IMR-90 (cell line): ENCODE data around the gene ANKRD33B. TPM values are rescaled to one million over a fixed set of nuclear protein-coding genes. Genes with fewer than 3 reads are reported as not detected.
A peak's percentile ranks its signal among the peaks of the same experiment; 100 is the strongest.

Experiments used
- ATAC-seq: fragments of 200-7000 bp; cut with Tn5 transposase; 2 replicates; pipeline ENCODE4 v1.9.1; 2020; ENCODE audit warnings: low read depth, mild to moderate bottlenecking, moderate library complexity
- BruUV-seq: library from RNA; stranded (reverse); fragments of 400-500 nt; replicated peaks from 2 replicates; lab custom pipeline; 2021; lab: Mats Ljungman, UMichigan
- CTCF ChIA-PET: fragments of 300-600 bp; formaldehyde crosslinking; extraction: SDS; loops from one replicate; lab custom pipeline; 2021; ENCODE audit warnings: antibody characterized with exemption; lab: Yijun Ruan, JAX
- POLR2A ChIA-PET: fragments of 300-600 bp; sonication (Branson Sonifier 250); formaldehyde crosslinking; loops from one replicate; lab custom pipeline; 2022; ENCODE audit warnings: antibody characterized with exemption; ENCODE audit not compliant: unreplicated experiment; lab: Charles Lee
- DNase-seq: peaks from one replicate; pipeline ENCODE4 v3.0.0; 2013
- H2AFZ ChIP-seq: replicated peaks from 2 replicates; pipeline ENCODE3; 2013; ENCODE audit warnings: low read length, mild to moderate bottlenecking; ENCODE audit not compliant: poor library complexity
- H2AK5ac ChIP-seq: 2 replicates; pipeline ENCODE4 v1.6.1; 2013; ENCODE audit warnings: low read depth, low read length, inconsistent platforms
- H2AK9ac ChIP-seq: replicated peaks from 2 replicates; pipeline ENCODE3; 2013; ENCODE audit warnings: mild to moderate bottlenecking, low read depth, low read length, moderate library complexity; ENCODE audit not compliant: poor library complexity
- H2BK120ac ChIP-seq: 2 replicates; pipeline ENCODE4 v1.6.1; 2013; ENCODE audit warnings: low read depth, low read length, inconsistent platforms
- H2BK15ac ChIP-seq: 3 replicates; pipeline ENCODE4 v1.6.1; 2013; ENCODE audit warnings: low read depth, low read length, inconsistent platforms
- H2BK20ac ChIP-seq: 2 replicates; pipeline ENCODE4 v1.6.1; 2013; ENCODE audit warnings: low read depth, mild to moderate bottlenecking, inconsistent platforms, low read length, moderate library complexity
- H2BK5ac ChIP-seq: 2 replicates; pipeline ENCODE4 v1.6.1; 2013; ENCODE audit warnings: mild to moderate bottlenecking, low read depth, low read length, inconsistent platforms; ENCODE audit not compliant: poor library complexity, severe bottlenecking
- H3K14ac ChIP-seq: replicated peaks from 2 replicates; pipeline ENCODE4 v1.6.1; 2013; ENCODE audit warnings: low read depth, low read length, inconsistent platforms
- H3K18ac ChIP-seq: 2 replicates; pipeline ENCODE4 v1.6.1; 2013; ENCODE audit warnings: low read depth, low read length, control low read depth
- H3K23ac ChIP-seq: 2 replicates; pipeline ENCODE4 v1.6.1; 2013; ENCODE audit warnings: low read depth, low read length, inconsistent platforms
- H3K27ac ChIP-seq: 2 replicates; pipeline ENCODE4 v1.5.1; 2013; ENCODE audit warnings: mild to moderate bottlenecking, control low read depth, low read length; ENCODE audit not compliant: insufficient read depth
- H3K27me3 ChIP-seq: 2 replicates; pipeline ENCODE4 v1.6.1; 2013; ENCODE audit warnings: low read length; ENCODE audit not compliant: control insufficient read depth, insufficient read depth
- H3K36me3 ChIP-seq: 2 replicates; pipeline ENCODE4 v1.6.1; 2013; ENCODE audit warnings: low read length, mixed read lengths; ENCODE audit not compliant: control insufficient read depth, insufficient read depth
- H3K4ac ChIP-seq: 2 replicates; pipeline ENCODE4 v1.6.1; 2013; ENCODE audit warnings: low read depth, low read length, inconsistent platforms
- H3K4me1 ChIP-seq: 2 replicates; pipeline ENCODE4 v1.6.1; 2013; ENCODE audit warnings: low read length, mixed read lengths; ENCODE audit not compliant: control insufficient read depth, insufficient read depth
- H3K4me2 ChIP-seq: 2 replicates; pipeline ENCODE4 v1.6.1; 2013; ENCODE audit warnings: low read depth, mild to moderate bottlenecking, control low read depth, low read length, moderate library complexity
- H3K4me3 ChIP-seq: 2 replicates; pipeline ENCODE4 v1.5.1; 2013; ENCODE audit warnings: low read depth, mild to moderate bottlenecking, control low read depth, low read length, moderate library complexity; ENCODE audit not compliant: insufficient read depth
- H3K56ac ChIP-seq: 2 replicates; pipeline ENCODE4 v1.6.1; 2013; ENCODE audit warnings: low read length, inconsistent platforms; ENCODE audit not compliant: insufficient read depth; ENCODE audit errors: extremely low read depth
- H3K79me1 ChIP-seq, 2 experiments: 2 replicates each; pipeline ENCODE4 v1.6.1; 2013; ENCODE audit warnings: low read length in 2 of 2, inconsistent platforms in 1 of 2, low read depth in 1 of 2
- H3K9ac ChIP-seq: 2 replicates; pipeline ENCODE4 v1.6.1; 2013; ENCODE audit warnings: low read depth, low read length, control low read depth
- H3K9me1 ChIP-seq: 2 replicates; pipeline ENCODE4 v1.6.1; 2013; ENCODE audit warnings: low read length, inconsistent platforms; ENCODE audit not compliant: insufficient read depth
- H3K9me3 ChIP-seq: 2 replicates; pipeline ENCODE4 v1.6.1; 2013; ENCODE audit warnings: low read length; ENCODE audit not compliant: control insufficient read depth, insufficient read depth
- H4K20me1 ChIP-seq: 2 replicates; pipeline ENCODE4 v1.6.1; 2013; ENCODE audit warnings: low read length, inconsistent platforms; ENCODE audit not compliant: insufficient read depth
- H4K5ac ChIP-seq: 2 replicates; pipeline ENCODE4 v1.6.1; 2013; ENCODE audit warnings: mild to moderate bottlenecking, low read depth, low read length, control low read depth
- H4K8ac ChIP-seq, 2 experiments: 2 replicates each; pipeline ENCODE4 v1.6.1; 2013; ENCODE audit warnings: low read depth in 2 of 2, low read length in 2 of 2, control low read depth in 1 of 2, inconsistent platforms in 1 of 2
- H4K91ac ChIP-seq: 2 replicates; pipeline ENCODE4 v1.6.1; 2013; ENCODE audit warnings: low read depth, low read length, inconsistent platforms; ENCODE audit not compliant: insufficient read depth
- CEBPB ChIP-seq: IDR thresholded peaks from 2 replicates; pipeline ENCODE4 v1.6.1; 2012; ENCODE audit warnings: low read depth, low read length, improper control_type of control experiment
- CHD1 ChIP-seq: IDR thresholded peaks from 2 replicates; pipeline ENCODE4 v1.6.1; 2012; ENCODE audit warnings: low read depth, low read length, improper control_type of control experiment
- MAFK ChIP-seq: IDR thresholded peaks from 2 replicates; pipeline ENCODE4 v1.6.1; 2012; ENCODE audit warnings: low read depth, low read length, improper control_type of control experiment
- MAZ ChIP-seq: IDR thresholded peaks from 2 replicates; pipeline ENCODE4 v1.6.1; 2012; ENCODE audit warnings: low read depth, mild to moderate bottlenecking, low read length, improper control_type of control experiment, moderate library complexity, borderline replicate concordance
- RAD21 ChIP-seq: IDR thresholded peaks from 2 replicates; pipeline ENCODE4 v1.6.1; 2012; ENCODE audit warnings: low read length, improper control_type of control experiment
- SMC3 ChIP-seq: fragments of 150-350 bp; IDR thresholded peaks from 2 replicates; pipeline ENCODE4 v1.6.1; 2016; ENCODE audit warnings: low read depth, mild to moderate bottlenecking, antibody characterized with exemption, low read length, moderate library complexity
- USF2 ChIP-seq: fragments of 150-350 bp; IDR thresholded peaks from 2 replicates; pipeline ENCODE4 v1.6.1; 2017; ENCODE audit warnings: mild to moderate bottlenecking, antibody characterized with exemption, low read length, low read depth
- whole genome bisulfite sequencing, 2 experiments: methylation state at CpG; one replicate each; pipeline versions ENCODE4 v1.1.5 to v1.1.7; 2013; ENCODE audit warnings: missing lambda C conversion rate in 2 of 2; ENCODE audit not compliant: insufficient read length in 1 of 2; ENCODE audit errors: extremely low coverage in 2 of 2; 5-methylcytosine and 5-hydroxymethylcytosine counted together
- dilution Hi-C: fragments of 300-500 bp; cut with HindIII; formaldehyde crosslinking; loops from one replicate; pipeline ENCODE4 v1.14.3; 2018; ENCODE audit warnings: low sequenced_read_pairs; ENCODE audit not compliant: unreplicated experiment
- in situ Hi-C: fragments of 300-500 bp; cut with MboI; formaldehyde crosslinking; loops from 3 replicates; pipeline ENCODE4 v1.14.3; 2019; ENCODE audit warnings: low sequenced_read_pairs, inconsistent platforms, mixed read lengths
- intact Hi-C: fragments of 100-400 bp; cut with micrococcal nuclease; formaldehyde crosslinking; loops from 2 replicates; pipeline ENCODE4 v1.10.0; 2022
- polyA plus RNA-seq, 3 experiments: library from polyadenylated mRNA; depleted of rRNA; stranded (reverse); fragments of >200 nt; gene quantifications; 2 replicates each; pipeline ENCODE4 v1.2.3, GENCODE V29; 2012; ENCODE audit warnings: low replicate concordance in 1 of 3
- total RNA-seq: library from RNA; depleted of rRNA; stranded (reverse); fragments of >200 nt; gene quantifications from 2 replicates; pipeline ENCODE4 v1.2.3, GENCODE V29; 2012
- TF ChIP-seq, protein P1 (sequence below): fragments of 150-350 bp; IDR thresholded peaks from 2 replicates; pipeline ENCODE4 v1.6.1; 2016; ENCODE audit warnings: low read depth, mild to moderate bottlenecking, low read length, moderate library complexity, borderline replicate concordance

ANKRD33B gene
- total and polyA plus RNA-seq, 2 of the 4 experiments (the other 2 are of a cell fraction) = 2.5 to 3.3 TPM

GRCh38 chr5:10552183-10553143, 11.4 kb upstream of the ANKRD33B start:
- no peak overlapping the region for H3K9ac ChIP-seq

More at GRCh38 chr5:10552183-10553143, 11.4 kb upstream of the ANKRD33B start:
- Histone ChIP-seq H2BK5ac (peak overlapping the region; percentile 80), H2AK5ac (peak overlapping the region; percentile 98), H2AK9ac (peak overlapping the region; percentile 85), H4K20me1 (peaks cover 5% of the 10 kb centered on the region; the same call in 1 of the 2 replicates), H3K4me1 (peaks cover 39% of the 10 kb centered on the region), H3K4me3 (no peak overlapping the region), H3K4me2 (no peak overlapping the region), H2BK15ac (peak overlapping the region; percentile 98), H2BK20ac (peak overlapping the region; percentile 93), H3K23ac (peak overlapping the region; percentile 43), H3K4ac (peak overlapping the region; percentile 90), H3K56ac (peak overlapping the region; percentile 40), H3K27ac (peak overlapping the region; percentile 71), H4K8ac (peak overlapping the region; percentile 27 to 86), H3K27me3 (no peaks in the 10 kb centered on the region), H3K9me3 (no peaks in the 10 kb centered on the region), H3K36me3 (no peaks in the 10 kb centered on the region), H4K5ac (peak overlapping the region; percentile 65), H3K18ac (peak overlapping the region; percentile 85), H3K79me1 (peaks cover 0 to 13% of the 10 kb centered on the region in 2 experiments; a peak in 2 of 4 replicates), H3K14ac (peak overlapping the region; percentile 90), H4K91ac (peak overlapping the region; percentile 90), H2AFZ (peak overlapping the region; percentile 53), H3K9me1 (peaks cover 44% of the 10 kb centered on the region), H2BK120ac (peak overlapping the region; percentile 97)
- CTCF ChIA-PET = interaction anchor here (0.7 kb wide), 1 partner anchor 269 kb away, joined by 3 read pairs; no protein-coding TSS in a partner anchor
- ATAC-seq (no peak), DNase-seq (peak; percentile 37)
- POLR2A ChIA-PET = no interaction called here
- intact Hi-C loops = loop anchor here (5.0 kb wide), 1 partner anchor 40 kb away; no protein-coding TSS in a partner anchor
- 86% methylated on average over 6 of the region's 14 CpGs; no CpG with 5 or more reads in 1 of the 2 experiments for whole genome bisulfite sequencing, 2 experiments
- in situ Hi-C loops = loop anchor here (25.0 kb wide), 1 partner anchor 90 kb away; no protein-coding TSS in a partner anchor
- dilution Hi-C loops = no loop called here
- no TSS peak for BruUV-seq
- TF ChIP-seq CEBPB (no peak), CHD1 (no peak), MAZ (no peak), USF2 (no peak), RAD21 (no peak), MAFK (no peak), SMC3 (no peak)
- TF ChIP-seq, protein P1, sequence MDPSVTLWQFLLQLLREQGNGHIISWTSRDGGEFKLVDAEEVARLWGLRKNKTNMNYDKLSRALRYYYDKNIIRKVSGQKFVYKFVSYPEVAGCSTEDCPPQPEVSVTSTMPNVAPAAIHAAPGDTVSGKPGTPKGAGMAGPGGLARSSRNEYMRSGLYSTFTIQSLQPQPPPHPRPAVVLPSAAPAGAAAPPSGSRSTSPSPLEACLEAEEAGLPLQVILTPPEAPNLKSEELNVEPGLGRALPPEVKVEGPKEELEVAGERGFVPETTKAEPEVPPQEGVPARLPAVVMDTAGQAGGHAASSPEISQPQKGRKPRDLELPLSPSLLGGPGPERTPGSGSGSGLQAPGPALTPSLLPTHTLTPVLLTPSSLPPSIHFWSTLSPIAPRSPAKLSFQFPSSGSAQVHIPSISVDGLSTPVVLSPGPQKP = no peak
